Testis (tissue), 2 donors: ENCODE measurements around the gene ZNRF3.

Experiments
- POLR2A ChIP-seq: fragments of 450-650 bp; IDR thresholded peaks from one replicate; pipeline ENCODE4 v1.6.1; 2017; ENCODE audit warnings: antibody characterized with exemption, mild to moderate bottlenecking, moderate library complexity
- TF ChIP-seq, protein P1 (sequence below), 3 experiments: fragments of 450-650 bp in 2 of 3; fragments of 200-600 bp in 1 of 3; sonication (generic) in 1 of 3; IDR thresholded peaks; one replicate each; pipeline ENCODE4 v1.5.1; 2016 to 2019; ENCODE audit warnings: antibody characterized with exemption in 3 of 3, mild to moderate bottlenecking in 2 of 3, moderate library complexity in 1 of 3

DNA sequence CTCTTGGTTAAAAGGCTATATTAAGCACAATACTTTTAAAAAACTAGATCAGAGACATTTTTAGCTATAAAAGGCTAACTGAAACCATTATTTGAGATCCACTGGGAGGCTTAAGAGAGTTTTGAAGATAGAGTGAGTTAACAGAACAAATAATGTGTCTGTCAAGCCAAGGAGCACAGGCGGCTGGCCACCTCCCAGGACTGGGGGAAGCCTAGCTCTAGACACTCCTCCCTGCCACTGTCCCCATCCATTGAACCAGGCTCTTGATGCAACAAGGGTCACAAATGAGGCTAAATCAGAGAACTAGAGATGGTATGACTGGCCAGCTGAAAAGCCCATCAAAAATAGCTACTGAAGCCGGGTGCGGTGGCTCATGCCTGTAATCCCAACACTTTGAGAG is 115.3 kb downstream of the ZNRF3 start:
- TF ChIP-seq, protein P1, sequence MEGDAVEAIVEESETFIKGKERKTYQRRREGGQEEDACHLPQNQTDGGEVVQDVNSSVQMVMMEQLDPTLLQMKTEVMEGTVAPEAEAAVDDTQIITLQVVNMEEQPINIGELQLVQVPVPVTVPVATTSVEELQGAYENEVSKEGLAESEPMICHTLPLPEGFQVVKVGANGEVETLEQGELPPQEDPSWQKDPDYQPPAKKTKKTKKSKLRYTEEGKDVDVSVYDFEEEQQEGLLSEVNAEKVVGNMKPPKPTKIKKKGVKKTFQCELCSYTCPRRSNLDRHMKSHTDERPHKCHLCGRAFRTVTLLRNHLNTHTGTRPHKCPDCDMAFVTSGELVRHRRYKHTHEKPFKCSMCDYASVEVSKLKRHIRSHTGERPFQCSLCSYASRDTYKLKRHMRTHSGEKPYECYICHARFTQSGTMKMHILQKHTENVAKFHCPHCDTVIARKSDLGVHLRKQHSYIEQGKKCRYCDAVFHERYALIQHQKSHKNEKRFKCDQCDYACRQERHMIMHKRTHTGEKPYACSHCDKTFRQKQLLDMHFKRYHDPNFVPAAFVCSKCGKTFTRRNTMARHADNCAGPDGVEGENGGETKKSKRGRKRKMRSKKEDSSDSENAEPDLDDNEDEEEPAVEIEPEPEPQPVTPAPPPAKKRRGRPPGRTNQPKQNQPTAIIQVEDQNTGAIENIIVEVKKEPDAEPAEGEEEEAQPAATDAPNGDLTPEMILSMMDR (IDR thresholded peaks at IDR 0.05), result no peak
- TF ChIP-seq POLR2A, result no peak
